ENCODE measurements around the gene PATJ.
A peak's percentile ranks its signal among the peaks of the same experiment; 100 is the strongest.

The PATJ gene

GRCh38 chr1:61993331-61993961 lies 251.2 kb downstream of the PATJ start:
- no peak for DNase-seq (ENCODE audit: low spot score)

GRCh38 chr1:61995641-61996040 lies 253.4 kb downstream of the PATJ start:
- DNase-seq (ENCODE audit: low spot score), result no peak

- DNase-seq (ENCODE audit: low spot score), result no peak
These were observed 254.8 kb downstream of the PATJ start for GRCh38 chr1:61997123-61997522.

GRCh38 chr1:62003777-62004176 lies 261.5 kb downstream of the PATJ start:
- DNase-seq (ENCODE audit: low spot score), result no peak

- DNase-seq (ENCODE audit: low spot score), result no peak
These were observed 264.4 kb downstream of the PATJ start for GRCh38 chr1:62006690-62007089.

- no peak for DNase-seq (ENCODE audit: low spot score)
These were observed 268.7 kb downstream of the PATJ start for GRCh38 chr1:62011006-62011405.

GRCh38 chr1:62012095-62012494 lies 269.8 kb downstream of the PATJ start:
- no peak for DNase-seq (ENCODE audit: low spot score)

GRCh38 chr1:62012836-62013235 lies 270.6 kb downstream of the PATJ start:
- DNase-seq (ENCODE audit: low spot score), result no peak

- DNase-seq (ENCODE audit: low spot score), result no peak
These were observed 271.0 kb downstream of the PATJ start for GRCh38 chr1:62013264-62013663.

- DNase-seq (ENCODE audit: low spot score), result no peak
These were observed 280.2 kb downstream of the PATJ start for GRCh38 chr1:62022382-62022983.

- no peak for DNase-seq (ENCODE audit: low spot score)
These were observed 282.4 kb downstream of the PATJ start for GRCh38 chr1:62024690-62025089.

GRCh38 chr1:62025154-62025553 lies 282.9 kb downstream of the PATJ start:
- no peak for DNase-seq (ENCODE audit: low spot score)

- DNase-seq (ENCODE audit: low spot score), result no peak
These were observed 283.6 kb downstream of the PATJ start for GRCh38 chr1:62025892-62026291.

- DNase-seq (ENCODE audit: low spot score), result no peak
These were observed 287.4 kb downstream of the PATJ start for GRCh38 chr1:62029704-62030103.

GRCh38 chr1:62034790-62035189 lies 292.5 kb downstream of the PATJ start:
- no peak for DNase-seq (ENCODE audit: low spot score)

- DNase-seq (ENCODE audit: low spot score), result no peak
These were observed 295.0 kb downstream of the PATJ start for GRCh38 chr1:62037274-62037673.

GRCh38 chr1:62038594-62039284 lies 296.5 kb downstream of the PATJ start:
- peak; percentile 10 for DNase-seq (ENCODE audit: low spot score)

- no peak for DNase-seq (ENCODE audit: low spot score)
These were observed 298.2 kb downstream of the PATJ start for GRCh38 chr1:62040450-62040849.

GRCh38 chr1:62040973-62041372 lies 298.7 kb downstream of the PATJ start:
- DNase-seq (ENCODE audit: low spot score), result no peak

GRCh38 chr1:62043154-62043553 lies 300.9 kb downstream of the PATJ start:
- DNase-seq (ENCODE audit: low spot score), result no peak

- DNase-seq (ENCODE audit: low spot score), result no peak
These were observed 303.3 kb downstream of the PATJ start for GRCh38 chr1:62045574-62045973.

GRCh38 chr1:62046927-62047326 lies 304.6 kb downstream of the PATJ start:
- DNase-seq (ENCODE audit: low spot score), result no peak

GRCh38 chr1:62050165-62050564 lies 307.9 kb downstream of the PATJ start:
- DNase-seq (ENCODE audit: low spot score), result no peak

GRCh38 chr1:62052946-62053345 lies 310.7 kb downstream of the PATJ start:
- no peak for DNase-seq (ENCODE audit: low spot score)
